Right renal cortex interstitium (tissue), 3 donors: ENCODE data around the gene NT5E. TPM values are rescaled to one million over a fixed set of nuclear protein-coding genes. Genes with fewer than 3 reads are reported as not detected.

Experiments used
- DNase-seq, 3 donors: peaks; one replicate each; pipeline ENCODE4 v3.0.0-alpha.2; 2013; ENCODE audit warnings: low read depth in 3 of 3, low spot score in 2 of 3
- polyA plus RNA-seq, 3 donors: library from polyadenylated mRNA; unstranded; fragments of 120-200 nt; gene quantifications; one replicate each; pipeline ENCODE4 v1.2.1, GENCODE V29; 2013; ENCODE audit not compliant: insufficient read length in 3 of 3

Gene NT5E
- polyA plus RNA-seq, 3 donors, result 3.7 to 5.5 (median 4.8) TPM

DNA sequence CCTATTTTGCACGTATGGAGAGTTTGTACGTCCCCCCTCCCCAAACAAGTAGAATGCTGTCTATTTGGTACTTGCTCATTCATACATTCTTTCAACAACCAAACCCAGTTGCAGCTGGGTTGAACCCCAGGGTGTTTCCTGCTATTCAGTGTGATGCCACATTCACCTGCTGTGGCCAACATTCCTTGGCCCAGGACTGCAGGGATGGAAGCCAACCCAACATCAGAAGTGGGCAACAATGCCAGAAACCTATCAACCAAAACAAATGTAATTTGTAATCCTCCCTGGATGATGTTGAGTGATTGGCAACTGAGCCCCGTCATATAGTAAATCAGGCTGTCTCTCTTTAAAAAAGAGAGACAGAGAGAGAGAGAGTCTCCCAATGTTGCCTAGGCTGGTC is 8.9 kb downstream of the NT5E start:
- no peak for DNase-seq

GRCh38 chr6:85459224-85459901 is 9.5 kb downstream of the NT5E start:
- no peak for DNase-seq

GRCh38 chr6:85460154-85460920 is 10.5 kb downstream of the NT5E start:
- no peak for DNase-seq

DNA sequence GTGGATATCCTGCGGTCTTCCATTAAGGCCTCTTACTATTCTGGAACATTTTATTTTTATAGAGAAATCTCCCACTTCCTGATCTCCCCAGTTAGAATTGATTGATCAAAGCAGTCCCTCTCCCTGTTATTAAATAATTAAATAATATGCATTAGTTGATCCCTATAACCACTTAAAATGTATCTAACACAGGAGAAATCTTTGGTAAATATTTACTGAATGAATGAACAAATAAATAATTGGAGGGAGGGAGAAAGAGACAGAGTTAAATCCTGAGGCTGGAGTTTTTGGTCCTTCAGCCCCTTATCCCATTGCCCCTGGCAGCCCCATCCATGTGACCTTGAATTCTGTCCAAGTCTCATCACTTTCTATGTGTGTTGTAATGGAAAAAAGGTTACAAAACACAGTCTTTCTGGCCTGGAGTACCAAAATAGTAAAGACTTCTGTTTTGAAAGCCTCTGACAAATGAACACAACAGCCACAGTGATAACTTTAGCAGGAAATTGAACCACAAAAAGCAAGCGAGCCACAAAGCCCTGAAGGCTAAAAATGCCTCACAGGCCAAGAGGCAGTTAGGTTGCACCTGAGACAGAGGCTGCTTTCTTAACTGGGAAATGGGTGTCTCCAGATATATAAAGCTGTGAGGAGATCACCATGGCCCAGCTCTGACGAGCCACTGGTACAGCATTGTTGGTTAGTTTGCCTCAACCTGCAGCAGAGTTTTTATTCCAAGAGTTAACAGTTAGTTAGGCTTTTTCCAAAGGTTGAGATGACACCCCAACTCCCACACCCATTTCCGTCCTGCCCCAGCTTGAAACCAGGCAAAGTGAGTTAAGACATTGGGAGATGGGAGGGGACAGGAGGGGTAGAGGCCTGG is 11.3 kb downstream of the NT5E start:
- no peak for DNase-seq

- no peak for DNase-seq
Measured at GRCh38 chr6:85461798-85462170, 11.9 kb downstream of the NT5E start.

DNA sequence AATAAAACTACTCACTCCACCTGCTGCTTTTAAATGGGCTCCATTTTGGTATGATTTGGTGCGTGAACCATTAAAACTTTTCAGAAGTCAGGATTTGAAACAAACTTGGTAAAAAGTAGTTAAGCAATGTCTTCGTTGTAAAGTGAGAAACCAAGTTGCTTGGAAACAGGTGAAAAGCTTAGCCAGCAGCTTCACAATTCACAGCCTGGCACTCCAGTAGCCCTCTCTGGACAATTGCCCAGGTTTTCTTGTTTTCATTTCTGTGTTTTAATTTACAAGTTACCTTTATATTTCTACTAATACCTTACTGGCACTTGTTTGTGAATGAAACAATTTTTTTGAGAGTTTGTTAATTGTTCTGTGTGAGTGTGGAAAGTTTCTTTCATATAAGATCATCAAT is 12.8 kb downstream of the NT5E start:
- no peak for DNase-seq

DNA sequence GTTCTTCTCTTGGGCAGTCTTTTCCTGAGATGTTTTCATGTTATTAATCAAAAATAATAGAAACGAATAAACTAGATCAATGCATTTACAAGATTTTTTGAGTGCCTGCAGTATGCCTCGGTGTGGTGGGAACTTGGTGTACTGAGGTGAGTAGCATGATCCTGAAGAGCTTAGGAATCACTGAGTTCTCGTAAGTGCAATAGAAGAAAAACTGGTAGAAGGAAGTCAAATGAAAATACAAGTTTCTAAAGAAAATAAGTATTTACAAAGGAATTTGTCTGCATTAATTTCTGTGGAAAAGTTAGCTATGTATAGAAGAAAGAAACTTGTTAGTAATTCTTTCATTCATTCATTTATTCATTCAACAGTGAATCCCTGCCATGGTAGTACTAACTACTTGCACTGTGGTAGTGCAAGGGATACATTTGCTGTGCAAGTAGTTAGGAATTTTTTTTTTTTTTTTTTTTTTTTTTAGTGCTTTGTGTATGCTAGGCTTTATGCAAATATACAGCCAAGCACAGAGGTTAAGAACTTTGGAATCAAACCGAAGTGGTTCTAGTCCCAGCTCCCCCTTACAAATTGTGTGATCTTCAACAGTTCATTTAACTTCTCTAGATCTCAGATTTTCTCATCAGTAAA is 13.9 kb downstream of the NT5E start:
- no peak for DNase-seq

GRCh38 chr6:85464260-85464644 is 14.4 kb downstream of the NT5E start:
- DNase-seq, result no peak

DNA sequence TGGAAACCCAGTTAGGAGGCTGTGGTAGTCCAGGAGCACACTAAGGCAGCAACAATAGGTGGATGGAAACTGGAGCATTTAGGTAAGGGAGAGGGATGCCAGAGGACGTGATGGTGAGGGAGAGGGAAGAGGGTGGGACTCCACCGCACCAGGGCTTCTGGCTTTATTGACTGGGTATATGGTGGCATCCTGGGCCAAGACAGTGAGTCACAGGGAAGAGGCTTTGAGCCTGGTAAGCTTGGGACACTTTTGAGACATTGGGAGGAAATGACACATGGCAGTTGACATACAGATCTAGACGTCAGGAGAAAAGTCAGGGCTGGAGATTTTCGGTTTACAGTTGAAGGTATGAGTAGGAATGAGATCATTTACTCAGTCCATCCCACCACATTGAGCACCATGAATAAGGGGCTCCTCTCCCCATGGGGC is 14.9 kb downstream of the NT5E start:
- no peak for DNase-seq

DNA sequence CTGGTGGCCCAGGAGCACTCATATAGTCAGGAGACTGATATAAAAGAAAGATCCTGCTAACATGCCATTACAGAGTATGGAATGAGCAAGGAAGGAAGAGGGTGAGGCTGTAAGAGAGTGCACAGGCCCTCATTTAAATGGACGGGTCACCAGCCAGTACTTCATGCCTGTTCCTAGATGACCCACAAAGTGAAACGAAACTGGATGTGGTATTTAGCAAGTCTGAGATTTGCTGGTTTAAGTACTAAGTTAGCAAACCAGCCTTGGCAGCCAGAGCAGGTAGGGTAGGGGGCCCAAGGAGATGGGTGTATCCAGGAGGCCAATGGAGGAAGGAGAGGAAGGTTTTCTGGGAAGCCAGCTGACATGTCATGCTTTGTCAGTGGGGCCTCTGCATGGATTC is 15.9 kb downstream of the NT5E start:
- DNase-seq, result no peak

DNA sequence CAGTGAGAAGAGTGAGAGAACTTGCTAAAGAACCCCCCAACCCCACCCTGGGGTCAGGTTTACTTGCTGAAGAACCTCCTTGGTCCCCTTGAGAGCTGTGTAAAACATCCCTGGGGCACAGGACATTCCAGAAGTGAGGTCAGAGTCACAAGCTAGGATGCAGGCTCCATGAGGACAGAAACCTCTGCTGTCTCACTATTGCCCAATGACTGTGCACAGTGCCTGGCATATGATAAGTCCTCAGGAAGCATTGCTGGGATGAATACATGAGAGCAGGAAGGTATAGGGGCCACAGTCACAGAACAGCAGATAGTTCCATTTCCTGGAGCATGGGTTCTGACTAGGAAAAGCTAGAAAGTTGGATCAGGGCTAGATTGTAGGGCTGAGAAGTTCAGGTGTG is 18.4 kb downstream of the NT5E start:
- no peak for DNase-seq

GRCh38 chr6:85469276-85470022 is 19.6 kb downstream of the NT5E start:
- DNase-seq, result no peak

- no peak for DNase-seq
Measured at GRCh38 chr6:85470023-85470410, 20.1 kb downstream of the NT5E start.

- no peak for DNase-seq
Measured at GRCh38 chr6:85472744-85473143, 22.9 kb downstream of the NT5E start.

DNA sequence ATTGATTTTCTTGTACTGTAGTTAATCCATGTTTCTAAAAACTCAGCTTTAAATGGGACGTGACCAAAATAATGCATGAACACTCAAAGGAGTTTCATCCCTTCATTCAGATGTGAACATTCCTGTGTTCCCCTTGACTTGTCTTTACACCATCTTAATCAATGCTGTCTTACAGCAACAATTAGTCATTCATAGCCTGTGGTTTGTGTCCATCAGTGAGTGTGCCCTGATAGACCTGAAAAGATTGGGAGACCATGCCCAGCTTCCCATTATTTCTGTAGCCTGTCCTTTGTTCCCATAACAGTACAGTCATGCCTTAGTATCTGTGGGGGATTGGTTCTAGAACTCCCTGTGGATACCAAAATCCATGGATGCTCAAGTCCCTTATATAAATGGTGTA is 23.9 kb downstream of the NT5E start:
- no peak for DNase-seq

- DNase-seq, result no peak
Measured at GRCh38 chr6:85476532-85476931, 26.6 kb downstream of the NT5E start.

- no peak for DNase-seq
Measured at GRCh38 chr6:85479208-85479607, 29.3 kb downstream of the NT5E start.

DNA sequence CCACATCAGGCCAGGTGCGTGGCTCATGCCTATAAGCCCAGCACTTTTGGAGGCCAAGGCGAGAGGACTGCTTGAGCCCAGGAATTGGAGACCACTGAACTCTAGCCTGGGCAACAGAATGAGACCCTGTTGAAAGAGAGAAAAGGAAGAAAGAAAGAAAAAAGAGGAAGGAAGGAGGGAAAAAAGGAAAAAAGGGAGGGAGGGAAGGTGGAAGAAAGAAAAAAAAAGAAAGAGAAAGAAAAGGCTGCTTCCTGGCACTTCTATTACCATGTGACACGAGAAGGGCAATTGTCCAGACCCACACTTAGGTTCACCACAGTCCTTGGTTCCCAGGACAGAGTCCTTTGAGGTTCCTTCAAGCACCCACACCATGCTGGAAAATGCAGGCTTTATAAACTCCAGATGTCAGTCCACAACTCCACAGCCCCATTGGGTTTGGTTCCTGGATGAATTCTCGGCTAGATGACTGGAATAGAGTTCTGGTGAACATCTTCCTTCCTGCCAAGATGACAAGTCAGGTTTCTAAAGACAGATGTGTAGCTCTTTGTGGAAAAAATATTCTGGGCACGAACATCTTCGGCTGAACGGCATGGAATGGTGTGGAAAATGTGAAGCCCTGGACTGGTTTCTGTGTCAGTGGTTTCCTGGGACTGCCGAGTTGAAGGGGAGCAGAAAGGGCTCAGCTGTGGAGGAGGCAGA is 32.5 kb downstream of the NT5E start:
- DNase-seq, result no peak

DNA sequence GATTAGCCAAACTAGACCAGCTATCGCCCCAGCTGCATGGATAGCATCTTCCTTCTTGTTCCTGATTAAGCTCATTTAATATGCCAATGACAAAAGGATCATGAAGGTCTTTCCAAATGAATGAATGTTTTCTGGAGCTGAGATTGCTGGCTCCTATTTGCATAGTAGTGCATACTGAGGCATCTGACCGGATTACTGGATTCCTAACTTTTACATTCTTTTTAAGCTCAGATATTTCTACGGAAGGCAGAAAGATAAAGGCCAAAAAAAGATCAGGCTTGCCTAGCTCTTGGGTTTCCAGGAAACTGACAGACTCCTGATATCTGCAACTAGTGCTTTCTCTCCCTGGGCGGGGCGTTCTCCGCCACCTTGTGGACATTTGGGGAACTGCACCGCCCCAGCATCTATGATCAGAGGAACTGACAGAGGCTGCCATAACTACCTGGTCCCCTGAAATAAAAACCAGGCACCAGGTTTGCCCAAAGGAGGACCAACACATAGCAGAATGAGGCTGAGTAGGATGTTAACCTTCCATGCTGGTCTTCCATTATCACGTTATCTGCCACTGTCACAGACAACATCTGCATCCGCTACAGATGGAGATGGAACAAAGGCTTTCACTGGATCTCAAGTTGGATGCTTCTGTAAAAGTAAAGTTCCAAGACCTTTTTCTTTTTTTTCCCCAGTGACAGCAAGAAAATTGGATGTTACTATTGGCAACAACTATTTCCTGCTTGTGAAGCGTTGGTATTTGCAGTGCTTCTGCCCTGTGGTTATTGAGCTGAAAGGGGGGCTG is 33.2 kb downstream of the NT5E start:
- DNase-seq, result peak; percentile 20 to 41 (median 34)
